ENCODE measurements around the gene SALL3.

SALL3 gene

DNA sequence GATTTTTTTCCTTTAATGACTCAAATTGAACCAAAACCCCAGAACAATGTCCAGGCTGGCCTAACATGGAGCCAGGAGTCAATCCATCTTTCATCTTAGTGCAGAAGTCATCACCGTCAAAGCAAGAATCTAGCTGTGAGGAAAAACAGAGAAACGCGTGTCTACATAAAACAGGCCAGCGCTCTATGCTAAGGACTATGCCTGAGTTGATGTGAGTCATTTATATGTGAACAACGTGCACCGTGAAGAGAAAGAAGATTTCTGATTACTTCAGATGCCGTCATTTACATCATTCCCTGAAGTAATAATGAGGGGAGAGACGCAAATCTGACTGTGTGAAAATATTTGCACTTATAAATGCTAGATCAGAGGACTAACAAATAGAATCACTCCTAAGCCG lies 34.0 kb upstream of the SALL3 start:
- peaks cover 2% of the 10 kb centered on the region for H3K36me3 ChIP-seq (ENCODE audit: control insufficient read depth, insufficient read depth, low read length)
- no peak overlapping the region for H3K9ac ChIP-seq
- H3K4me3 ChIP-seq (ENCODE audit: low read depth, low read length): no peak overlapping the region
- TF ChIP-seq, protein P1, sequence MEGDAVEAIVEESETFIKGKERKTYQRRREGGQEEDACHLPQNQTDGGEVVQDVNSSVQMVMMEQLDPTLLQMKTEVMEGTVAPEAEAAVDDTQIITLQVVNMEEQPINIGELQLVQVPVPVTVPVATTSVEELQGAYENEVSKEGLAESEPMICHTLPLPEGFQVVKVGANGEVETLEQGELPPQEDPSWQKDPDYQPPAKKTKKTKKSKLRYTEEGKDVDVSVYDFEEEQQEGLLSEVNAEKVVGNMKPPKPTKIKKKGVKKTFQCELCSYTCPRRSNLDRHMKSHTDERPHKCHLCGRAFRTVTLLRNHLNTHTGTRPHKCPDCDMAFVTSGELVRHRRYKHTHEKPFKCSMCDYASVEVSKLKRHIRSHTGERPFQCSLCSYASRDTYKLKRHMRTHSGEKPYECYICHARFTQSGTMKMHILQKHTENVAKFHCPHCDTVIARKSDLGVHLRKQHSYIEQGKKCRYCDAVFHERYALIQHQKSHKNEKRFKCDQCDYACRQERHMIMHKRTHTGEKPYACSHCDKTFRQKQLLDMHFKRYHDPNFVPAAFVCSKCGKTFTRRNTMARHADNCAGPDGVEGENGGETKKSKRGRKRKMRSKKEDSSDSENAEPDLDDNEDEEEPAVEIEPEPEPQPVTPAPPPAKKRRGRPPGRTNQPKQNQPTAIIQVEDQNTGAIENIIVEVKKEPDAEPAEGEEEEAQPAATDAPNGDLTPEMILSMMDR (IDR thresholded peaks at IDR 0.05): no peak
- H3K27ac ChIP-seq: no peak overlapping the region
- no peaks in the 10 kb centered on the region for H3K79me2 ChIP-seq
- H3K4me2 ChIP-seq (ENCODE audit: low read length): no peak overlapping the region
- no peak overlapping the region for H2AFZ ChIP-seq
- no peaks in the 10 kb centered on the region for H3K9me3 ChIP-seq (ENCODE audit: control insufficient read depth, low read length)
- no peaks in the 10 kb centered on the region for H3K4me1 ChIP-seq
- no peaks in the 10 kb centered on the region for H3K27me3 ChIP-seq (ENCODE audit: control insufficient read depth, insufficient read depth, low read length)

DNA sequence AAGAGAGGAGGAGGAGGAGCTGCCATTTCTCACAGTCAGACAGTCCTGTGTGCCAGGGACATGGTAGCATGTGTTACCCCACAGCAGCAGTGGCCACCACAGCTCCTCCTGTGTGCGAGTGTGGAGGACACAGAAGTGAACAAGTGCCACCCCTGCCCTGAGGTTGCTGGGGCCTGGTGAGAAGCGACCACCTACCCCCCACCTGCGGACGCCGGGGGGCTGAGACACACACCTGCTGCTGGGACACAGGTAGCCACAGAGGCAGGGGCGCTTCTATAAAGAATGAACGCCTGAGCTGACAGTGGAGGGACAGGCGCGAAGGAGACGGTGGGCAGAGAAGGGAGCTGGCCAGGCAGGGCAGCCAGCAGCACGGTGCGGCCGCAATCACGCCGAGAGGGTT lies 32.3 kb upstream of the SALL3 start:
- H3K4me2 ChIP-seq (ENCODE audit: low read length): no peak overlapping the region
- H3K27me3 ChIP-seq (ENCODE audit: control insufficient read depth, insufficient read depth, low read length): no peaks in the 10 kb centered on the region
- H3K4me1 ChIP-seq: no peaks in the 10 kb centered on the region
- TF ChIP-seq, protein P1 (IDR thresholded peaks at IDR 0.05): no peak
- no peak overlapping the region for H3K27ac ChIP-seq
- H3K9ac ChIP-seq: no peak overlapping the region
- peaks cover 2% of the 10 kb centered on the region for H3K36me3 ChIP-seq (ENCODE audit: control insufficient read depth, insufficient read depth, low read length)
- H2AFZ ChIP-seq: no peak overlapping the region
- no peak overlapping the region for H3K4me3 ChIP-seq (ENCODE audit: low read depth, low read length)
- H3K9me3 ChIP-seq (ENCODE audit: control insufficient read depth, low read length): no peaks in the 10 kb centered on the region
- no peaks in the 10 kb centered on the region for H3K79me2 ChIP-seq

DNA sequence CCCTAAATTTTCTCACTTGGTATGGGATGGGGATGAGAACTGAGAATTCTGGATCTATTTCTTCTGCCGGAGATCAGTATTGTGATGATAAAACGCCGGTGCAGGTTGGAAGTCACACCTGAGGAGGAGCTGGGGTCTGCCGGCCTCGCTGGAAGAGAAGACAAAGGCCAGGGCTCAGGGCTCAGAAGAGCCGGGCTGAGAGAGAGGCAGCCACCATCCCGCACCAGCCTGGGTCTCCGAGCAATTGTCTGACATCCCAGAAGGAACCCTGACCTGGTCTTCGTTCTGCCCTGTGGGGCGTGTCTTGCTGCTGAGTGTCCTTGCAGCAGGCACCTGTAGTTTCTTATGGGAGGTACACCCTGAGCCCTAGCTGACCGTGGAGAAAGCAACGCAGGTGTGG lies 31.4 kb upstream of the SALL3 start:
- peaks cover 2% of the 10 kb centered on the region for H3K36me3 ChIP-seq (ENCODE audit: control insufficient read depth, insufficient read depth, low read length)
- no peak overlapping the region for H3K4me3 ChIP-seq (ENCODE audit: low read depth, low read length)
- H3K4me1 ChIP-seq: no peaks in the 10 kb centered on the region
- no peaks in the 10 kb centered on the region for H3K27me3 ChIP-seq (ENCODE audit: control insufficient read depth, insufficient read depth, low read length)
- no peaks in the 10 kb centered on the region for H3K79me2 ChIP-seq
- TF ChIP-seq, protein P1 (IDR thresholded peaks at IDR 0.05): no peak
- H3K27ac ChIP-seq: no peak overlapping the region
- H3K9ac ChIP-seq: no peak overlapping the region
- H3K4me2 ChIP-seq (ENCODE audit: low read length): no peak overlapping the region
- no peak overlapping the region for H2AFZ ChIP-seq
- H3K9me3 ChIP-seq (ENCODE audit: control insufficient read depth, low read length): no peaks in the 10 kb centered on the region

DNA sequence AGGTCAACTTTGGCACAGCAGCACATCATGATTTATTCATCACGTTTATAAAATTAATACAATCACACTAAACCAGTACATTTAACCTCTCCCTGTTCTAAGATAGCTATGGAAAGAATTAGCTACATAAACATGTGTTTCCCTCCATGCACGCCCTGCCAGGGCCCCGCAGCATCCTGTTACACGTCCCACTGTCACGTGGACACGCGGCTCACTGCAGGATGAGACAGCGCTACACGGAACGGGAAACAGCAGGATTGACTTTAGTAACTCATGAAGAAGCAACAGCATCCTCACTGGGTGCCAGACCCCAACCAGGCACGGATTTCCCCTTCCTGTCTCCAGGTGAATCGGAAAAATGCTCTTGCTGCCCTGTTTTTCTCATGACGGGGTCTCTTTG lies 30.9 kb upstream of the SALL3 start:
- Histone ChIP-seq H3K9me3 (ENCODE audit: control insufficient read depth, low read length) (no peaks in the 10 kb centered on the region), H3K79me2 (no peaks in the 10 kb centered on the region), H3K4me1 (no peaks in the 10 kb centered on the region), H3K4me3 (ENCODE audit: low read depth, low read length) (no peak overlapping the region), H3K9ac (no peak overlapping the region), H3K4me2 (ENCODE audit: low read length) (no peak overlapping the region), H2AFZ (no peak overlapping the region), H3K36me3 (ENCODE audit: control insufficient read depth, insufficient read depth, low read length) (peaks cover 2% of the 10 kb centered on the region), H3K27ac (no peak overlapping the region), H3K27me3 (ENCODE audit: control insufficient read depth, insufficient read depth, low read length) (no peaks in the 10 kb centered on the region)
- TF ChIP-seq, protein P1 (IDR thresholded peaks at IDR 0.05): no peak

DNA sequence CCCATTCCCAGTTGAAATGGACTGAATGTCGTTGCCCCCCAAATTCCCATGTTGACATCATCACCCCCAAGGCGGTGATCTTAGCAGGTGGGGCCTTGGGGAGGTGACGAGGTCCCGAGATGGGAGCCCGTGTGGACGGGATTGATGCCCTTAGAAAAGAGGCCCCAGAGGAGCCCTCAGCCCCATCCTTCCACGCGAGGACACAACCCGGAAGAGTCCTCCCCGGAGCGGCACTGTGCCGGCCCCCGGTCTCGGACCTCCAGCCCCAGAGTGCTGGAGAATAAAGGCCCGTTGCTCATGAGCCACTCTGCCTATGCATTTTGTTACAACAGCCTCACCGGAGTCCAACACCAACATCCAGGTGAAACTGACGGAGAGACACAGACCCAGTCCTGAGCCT lies 30.4 kb upstream of the SALL3 start:
- H2AFZ ChIP-seq: no peak overlapping the region
- no peaks in the 10 kb centered on the region for H3K4me1 ChIP-seq
- TF ChIP-seq, protein P1 (IDR thresholded peaks at IDR 0.05): no peak
- H3K27ac ChIP-seq: no peak overlapping the region
- H3K36me3 ChIP-seq (ENCODE audit: control insufficient read depth, insufficient read depth, low read length): peaks cover 2% of the 10 kb centered on the region
- H3K27me3 ChIP-seq (ENCODE audit: control insufficient read depth, insufficient read depth, low read length): no peaks in the 10 kb centered on the region
- no peak overlapping the region for H3K4me2 ChIP-seq (ENCODE audit: low read length)
- no peak overlapping the region for H3K9ac ChIP-seq
- no peak overlapping the region for H3K4me3 ChIP-seq (ENCODE audit: low read depth, low read length)
- no peaks in the 10 kb centered on the region for H3K9me3 ChIP-seq (ENCODE audit: control insufficient read depth, low read length)
- H3K79me2 ChIP-seq: no peaks in the 10 kb centered on the region
